ENCODE data around the gene EIF2S3.

Gene EIF2S3

GRCh38 chrX:24026432-24026831 lies 28.3 kb upstream of the EIF2S3 start:
- no peak for TF ChIP-seq GATA2 (IDR thresholded peaks at IDR 0.05; ENCODE audit: low read depth, low read length)
- TF ChIP-seq GATA3 (IDR thresholded peaks at IDR 0.05; ENCODE audit: low read depth, low read length) = no peak

DNA sequence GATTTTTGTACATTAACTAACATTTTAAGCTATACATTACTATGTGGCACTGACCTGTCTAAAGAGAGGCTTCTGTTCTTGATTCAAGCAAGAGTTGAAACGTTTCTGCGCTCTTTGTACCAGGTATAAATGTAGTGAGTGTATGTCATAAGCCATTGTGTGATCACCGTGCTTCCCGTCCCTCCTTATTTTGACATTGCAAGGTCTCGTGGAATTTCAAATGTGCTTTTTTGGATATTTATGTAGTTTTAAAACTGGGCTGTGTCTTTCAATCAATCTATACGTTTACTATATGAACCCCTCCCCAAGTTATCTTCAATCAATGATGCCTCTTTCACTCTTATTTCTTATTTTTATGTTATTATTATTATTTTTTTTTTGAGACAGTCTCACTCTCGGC lies 27.7 kb upstream of the EIF2S3 start, which contains the start of gene KLHL15:
TSS of gene KLHL15 (minus strand) at position 101 of the 400 bp plus-strand sequence. CDS start 20,493 bp downstream, outside the sequence.
- TF ChIP-seq GATA2 (IDR thresholded peaks at IDR 0.05; ENCODE audit: low read depth, low read length) (no peak), GATA3 (IDR thresholded peaks at IDR 0.05; ENCODE audit: low read depth, low read length) (no peak)

- TF ChIP-seq GATA2 (IDR thresholded peaks at IDR 0.05; ENCODE audit: low read depth, low read length) = no peak
- no peak for TF ChIP-seq GATA3 (IDR thresholded peaks at IDR 0.05; ENCODE audit: low read depth, low read length)
Measured at GRCh38 chrX:24027985-24028384, 26.8 kb upstream of the EIF2S3 start.

DNA sequence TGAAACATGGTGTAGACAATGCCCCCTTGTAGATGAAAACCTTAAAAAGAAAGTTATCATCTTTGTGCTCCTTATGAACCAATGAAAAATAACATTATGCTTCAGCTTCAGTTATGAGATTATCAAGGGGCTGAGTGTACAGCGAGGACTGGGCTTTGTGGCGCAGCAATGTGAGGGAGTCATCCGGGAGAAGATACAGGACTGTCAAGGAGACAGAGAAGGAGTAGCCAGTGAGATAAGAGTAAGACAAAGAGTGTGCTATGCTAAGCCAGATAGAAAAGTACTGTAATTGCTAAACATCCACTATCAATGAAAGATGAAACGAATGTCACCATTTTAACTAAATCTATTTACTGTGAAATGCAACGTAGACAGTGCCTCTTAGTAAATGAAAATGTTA lies 24.2 kb upstream of the EIF2S3 start:
- TF ChIP-seq GATA3 (IDR thresholded peaks at IDR 0.05; ENCODE audit: low read depth, low read length) (no peak), GATA2 (IDR thresholded peaks at IDR 0.05; ENCODE audit: low read depth, low read length) (no peak)

DNA sequence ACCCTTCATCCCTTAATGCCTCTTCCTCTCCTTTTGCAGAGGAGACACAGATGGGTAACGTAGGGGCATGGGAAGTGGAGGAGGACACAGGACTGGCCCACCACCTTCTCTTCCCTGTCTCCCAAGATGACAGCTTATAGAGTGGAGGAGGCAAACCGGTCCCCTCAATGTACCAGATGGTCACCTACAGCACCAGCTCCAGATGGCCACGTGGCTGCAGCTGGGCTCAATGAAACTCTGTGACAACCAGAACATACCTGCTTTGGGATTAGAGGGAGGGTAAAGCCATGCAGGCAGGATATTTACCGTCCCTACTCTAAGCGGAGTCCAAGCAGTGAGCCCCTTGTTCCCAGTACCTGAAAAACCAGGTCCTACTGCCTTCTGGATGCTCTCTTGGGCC lies 20.3 kb upstream of the EIF2S3 start:
- TF ChIP-seq GATA3 (IDR thresholded peaks at IDR 0.05; ENCODE audit: low read depth, low read length) (no peak), GATA2 (IDR thresholded peaks at IDR 0.05; ENCODE audit: low read depth, low read length) (no peak)

DNA sequence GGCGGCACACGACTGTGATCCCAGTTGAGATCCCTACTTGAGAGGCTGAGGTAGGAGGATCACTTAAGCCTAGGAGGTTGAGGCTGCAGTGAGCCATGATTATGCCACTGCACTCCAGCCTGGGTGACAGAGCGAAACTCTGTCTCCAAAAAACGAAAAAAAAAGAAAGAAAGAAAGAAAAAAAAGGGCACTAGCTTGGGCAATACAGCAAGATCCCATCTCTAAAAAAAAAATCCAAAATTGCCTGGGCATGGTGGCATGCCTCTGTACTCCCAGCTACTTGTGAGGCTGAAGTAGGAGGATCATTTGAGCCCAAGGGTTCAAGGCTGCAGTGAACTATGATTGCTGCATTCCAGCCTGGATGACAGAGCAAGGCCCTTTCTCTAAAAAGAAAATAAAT lies 17.0 kb upstream of the EIF2S3 start:
- TF ChIP-seq GATA3 (IDR thresholded peaks at IDR 0.05; ENCODE audit: low read depth, low read length) (no peak), GATA2 (IDR thresholded peaks at IDR 0.05; ENCODE audit: low read depth, low read length) (no peak)

- TF ChIP-seq GATA3 (IDR thresholded peaks at IDR 0.05; ENCODE audit: low read depth, low read length) (no peak), GATA2 (IDR thresholded peaks at IDR 0.05; ENCODE audit: low read depth, low read length) (no peak)
Measured at GRCh38 chrX:24055043-24055356, 244 bp downstream of the EIF2S3 start.

GRCh38 chrX:24063488-24063887 lies 8.7 kb downstream of the EIF2S3 start:
- TF ChIP-seq GATA2 (IDR thresholded peaks at IDR 0.05; ENCODE audit: low read depth, low read length) (no peak), GATA3 (IDR thresholded peaks at IDR 0.05; ENCODE audit: low read depth, low read length) (no peak)

DNA sequence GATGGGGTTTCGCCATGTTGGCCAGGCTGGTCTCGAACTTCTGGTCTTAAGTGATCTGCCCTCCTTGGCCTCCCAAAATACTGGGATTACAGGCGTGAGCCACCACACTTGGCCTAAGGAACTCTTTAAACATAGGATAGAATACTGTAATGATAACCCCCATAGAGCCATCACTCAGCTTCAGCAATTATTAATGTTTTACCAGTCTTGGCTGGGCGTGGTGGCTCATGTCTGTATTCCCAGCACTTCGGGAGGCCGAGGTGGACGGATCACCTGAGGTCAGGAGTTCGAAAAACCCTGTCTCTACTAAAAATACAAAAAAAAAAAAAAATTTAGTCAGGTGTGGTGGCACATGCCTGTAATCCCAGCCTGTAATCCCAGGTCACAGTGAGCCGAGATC lies 15.1 kb downstream of the EIF2S3 start:
- TF ChIP-seq GATA3 (IDR thresholded peaks at IDR 0.05; ENCODE audit: low read depth, low read length) (no peak), GATA2 (IDR thresholded peaks at IDR 0.05; ENCODE audit: low read depth, low read length) (no peak)

GRCh38 chrX:24079411-24079810 lies 24.7 kb downstream of the EIF2S3 start:
- TF ChIP-seq GATA2 (IDR thresholded peaks at IDR 0.05; ENCODE audit: low read depth, low read length) (no peak), GATA3 (IDR thresholded peaks at IDR 0.05; ENCODE audit: low read depth, low read length) (no peak)

DNA sequence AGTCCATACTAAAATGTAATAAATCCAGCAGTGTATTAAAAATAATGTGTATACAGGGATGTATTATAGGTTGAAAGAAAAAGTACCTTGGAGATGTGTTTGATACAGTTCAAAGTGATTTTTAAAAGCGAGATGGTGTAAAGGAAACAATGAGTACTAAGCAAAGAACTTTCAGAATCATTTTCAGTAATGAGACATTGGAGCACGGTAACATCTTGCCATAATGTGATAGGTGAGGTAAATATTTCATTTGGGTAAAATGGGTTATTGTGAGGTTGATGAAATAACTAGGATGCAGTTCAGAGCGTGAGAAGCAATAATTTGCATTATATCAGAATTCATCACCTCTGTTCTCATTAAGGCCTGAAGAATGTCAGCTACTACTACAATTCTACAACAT lies 25.9 kb downstream of the EIF2S3 start:
- TF ChIP-seq GATA2 (IDR thresholded peaks at IDR 0.05; ENCODE audit: low read depth, low read length) = no peak
- no peak for TF ChIP-seq GATA3 (IDR thresholded peaks at IDR 0.05; ENCODE audit: low read depth, low read length)

GRCh38 chrX:24081661-24082154 lies 27.0 kb downstream of the EIF2S3 start:
- no peak for TF ChIP-seq GATA3 (IDR thresholded peaks at IDR 0.05; ENCODE audit: low read depth, low read length)
- no peak for TF ChIP-seq GATA2 (IDR thresholded peaks at IDR 0.05; ENCODE audit: low read depth, low read length)

DNA sequence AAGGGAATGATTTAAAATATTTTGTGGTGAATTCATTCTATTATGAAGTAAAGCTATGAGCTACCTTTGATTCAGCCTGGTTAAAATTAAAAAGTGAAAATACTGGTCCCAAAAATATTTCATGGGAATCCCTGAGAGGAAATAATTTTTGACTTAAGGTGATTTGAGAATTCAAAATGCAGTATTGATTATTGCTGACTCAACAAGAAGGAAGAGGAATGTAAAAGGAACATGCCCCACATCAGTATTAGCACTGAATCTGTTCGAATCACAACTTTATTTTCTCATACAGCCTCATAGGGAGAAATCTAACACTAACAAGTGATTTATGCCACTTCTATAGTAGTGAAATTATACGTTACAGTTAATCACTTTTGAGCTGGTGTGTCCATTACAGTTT lies 27.7 kb downstream of the EIF2S3 start:
- TF ChIP-seq GATA3 (IDR thresholded peaks at IDR 0.05; ENCODE audit: low read depth, low read length) (no peak), GATA2 (IDR thresholded peaks at IDR 0.05; ENCODE audit: low read depth, low read length) (no peak)

GRCh38 chrX:24085101-24085500 lies 30.3 kb downstream of the EIF2S3 start:
- no peak for TF ChIP-seq GATA3 (IDR thresholded peaks at IDR 0.05; ENCODE audit: low read depth, low read length)
- TF ChIP-seq GATA2 (IDR thresholded peaks at IDR 0.05; ENCODE audit: low read depth, low read length) = no peak

DNA sequence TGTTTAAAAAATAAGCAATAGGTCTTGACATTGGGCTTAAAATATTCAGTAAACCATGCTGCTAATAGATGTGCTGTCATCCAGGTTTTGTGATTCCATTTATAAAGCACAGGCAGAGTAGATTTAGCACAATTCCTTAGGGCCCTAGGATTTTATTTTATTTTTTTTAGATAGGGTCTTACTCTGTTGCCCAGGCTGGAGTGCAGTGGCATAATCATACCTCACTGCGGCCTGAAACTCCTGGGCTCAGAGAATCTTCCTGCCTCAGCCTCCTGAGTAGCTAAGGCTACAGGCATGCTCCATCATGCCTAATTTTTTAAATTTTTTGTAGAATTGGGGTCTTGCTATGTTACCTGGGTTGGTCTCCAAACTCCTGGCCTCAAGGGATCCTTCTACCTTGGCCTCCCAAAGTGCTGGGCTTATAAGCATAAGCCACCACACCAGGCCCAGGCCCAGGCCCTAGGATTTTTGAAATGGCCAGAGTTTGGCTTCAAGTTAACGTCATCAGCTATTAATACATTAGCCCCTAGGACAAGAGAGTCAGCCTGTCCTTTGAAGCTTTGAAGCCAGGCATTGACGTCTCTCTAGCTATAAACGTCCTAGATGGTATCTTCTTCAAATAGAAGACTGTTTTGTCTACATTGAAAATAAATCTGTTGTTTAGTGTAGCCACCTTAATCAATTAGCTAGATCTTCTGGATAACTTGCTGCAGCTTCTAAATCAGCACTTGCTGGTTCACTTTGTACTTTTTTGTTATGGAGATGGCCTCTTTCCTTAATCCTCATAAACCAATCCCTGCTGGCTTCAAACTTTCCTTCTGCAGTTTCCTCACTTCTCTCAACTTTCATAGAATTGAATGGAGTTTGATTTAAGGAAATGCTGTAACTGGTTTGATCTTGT lies 35.8 kb downstream of the EIF2S3 start:
- TF ChIP-seq GATA2 (IDR thresholded peaks at IDR 0.05; ENCODE audit: low read depth, low read length) = no peak
- no peak for TF ChIP-seq GATA3 (IDR thresholded peaks at IDR 0.05; ENCODE audit: low read depth, low read length)
